Neural cell (in vitro differentiated cells): ENCODE data around the gene ASPSCR1. TPM values are rescaled to one million over a fixed set of nuclear protein-coding genes. Genes with fewer than 3 reads are reported as not detected.

Experiments used
- H2AFZ ChIP-seq: fragments of 200-600, 300-800 bp; sonication (generic), shearing (Covaris generic); 2 replicates; pipeline ENCODE4 v1.6.0; 2014; ENCODE audit warnings: low read depth, mild to moderate bottlenecking, antibody characterized with exemption, low read length, moderate library complexity
- H3F3A ChIP-seq: fragments of 200-600 bp; shearing (Covaris generic); 2 replicates; pipeline ENCODE4 v1.6.1; 2016; ENCODE audit warnings: mild to moderate bottlenecking, moderate library complexity, mixed read lengths, antibody characterized with exemption, low read length; ENCODE audit not compliant: insufficient read depth, poor library complexity, severe bottlenecking
- H3K27ac ChIP-seq: fragments of 200-600, 300-800 bp; sonication (generic), shearing (Covaris generic); 2 replicates; pipeline ENCODE4 v1.5.1; 2014; ENCODE audit warnings: mild to moderate bottlenecking, low read length, moderate library complexity
- H3K27me3 ChIP-seq: fragments of 300-800, 200-600 bp; sonication (generic), shearing (Covaris generic); 2 replicates; pipeline ENCODE4 v1.6.0; 2014; ENCODE audit warnings: mild to moderate bottlenecking, low read depth, low read length, moderate library complexity; ENCODE audit not compliant: insufficient read depth
- H3K36me3 ChIP-seq: fragments of 300-800, 200-600 bp; sonication (generic), shearing (Covaris generic); 2 replicates; pipeline ENCODE4 v1.5.1; 2014; ENCODE audit warnings: mild to moderate bottlenecking, antibody characterized with exemption, low read length, moderate library complexity; ENCODE audit not compliant: insufficient read depth
- H3K4me2 ChIP-seq: fragments of 300-800, 200-600 bp; sonication (generic), shearing (Covaris generic); 2 replicates; pipeline ENCODE4 v1.6.0; 2014; ENCODE audit warnings: mild to moderate bottlenecking, low read length
- H3K4me3 ChIP-seq: fragments of 300-800, 200-600 bp; sonication (generic), shearing (Covaris generic); 2 replicates; pipeline ENCODE4 v1.5.1; 2014; ENCODE audit warnings: mild to moderate bottlenecking, low read length, moderate library complexity
- H3K79me2 ChIP-seq: fragments of 200-600 bp; shearing (Covaris generic); replicated peaks from 2 replicates; pipeline ENCODE4 v1.6.0; 2014; ENCODE audit warnings: mild to moderate bottlenecking, low read length, moderate library complexity; ENCODE audit not compliant: insufficient read depth
- H3K9ac ChIP-seq: fragments of 300-800, 200-600 bp; sonication (generic), shearing (Covaris generic); 2 replicates; pipeline ENCODE4 v1.6.1; 2016; ENCODE audit warnings: mild to moderate bottlenecking, low read length, mixed read lengths
- H3K9me2 ChIP-seq: fragments of 200-600 bp; shearing (Covaris generic); 2 replicates; pipeline ENCODE4 v1.6.1; 2016; ENCODE audit warnings: mild to moderate bottlenecking, low read length, mixed read lengths; ENCODE audit not compliant: insufficient read depth
- H3K9me3 ChIP-seq: fragments of 200-600, 300-800 bp; sonication (generic), shearing (Covaris generic); 2 replicates; pipeline ENCODE4 v1.6.1; 2016; ENCODE audit warnings: mild to moderate bottlenecking, mixed run types, low read length, moderate library complexity, mixed read lengths
- H4K20me1 ChIP-seq: fragments of 200-600 bp; shearing (Covaris generic); 2 replicates; pipeline ENCODE4 v1.6.1; 2016; ENCODE audit warnings: mild to moderate bottlenecking, mixed run types; ENCODE audit not compliant: insufficient read depth
- EP300 ChIP-seq: fragments of 450-650 bp; conservative IDR thresholded peaks from 2 replicates; pipeline ENCODE4 v1.6.1; 2014; ENCODE audit warnings: antibody characterized with exemption, mild to moderate bottlenecking, moderate library complexity; ENCODE audit not compliant: poor library complexity, severe bottlenecking
- EZH2 ChIP-seq: fragments of 200-600, 300-800 bp; shearing (Covaris generic), sonication (generic); IDR thresholded peaks from 2 replicates; pipeline ENCODE4 v1.6.1; 2014; ENCODE audit warnings: antibody characterized with exemption, low read length, borderline replicate concordance, mild to moderate bottlenecking; ENCODE audit not compliant: insufficient read depth, poor library complexity, severe bottlenecking
- MXI1 ChIP-seq: fragments of 450-650 bp; conservative IDR thresholded peaks from 2 replicates; pipeline ENCODE4 v1.6.1; 2014; ENCODE audit warnings: antibody characterized with exemption, mild to moderate bottlenecking; ENCODE audit not compliant: poor library complexity, severe bottlenecking
- POLR2AphosphoS5 ChIP-seq: IDR thresholded peaks from 2 replicates; pipeline ENCODE4 v1.6.1; 2012
- RAD21 ChIP-seq: fragments of 450-650 bp; conservative IDR thresholded peaks from 2 replicates; pipeline ENCODE4 v1.6.1; 2014; ENCODE audit warnings: antibody characterized with exemption, mild to moderate bottlenecking, moderate library complexity
- SMC3 ChIP-seq: fragments of 450-650 bp; conservative IDR thresholded peaks from 2 replicates; pipeline ENCODE4 v1.6.1; 2014; ENCODE audit warnings: antibody characterized with exemption, mild to moderate bottlenecking, moderate library complexity; ENCODE audit not compliant: poor library complexity
- TAF1 ChIP-seq: IDR thresholded peaks from 2 replicates; pipeline ENCODE4 v1.6.1; 2012; ENCODE audit warnings: low read depth
- polyA plus RNA-seq: library from polyadenylated mRNA; depleted of rRNA; stranded (reverse); fragments of >200 nt; gene quantifications from 2 replicates; pipeline ENCODE4 v1.2.3, GENCODE V29; 2014
- TF ChIP-seq, protein P1 (sequence below): IDR thresholded peaks from 2 replicates; pipeline ENCODE4 v1.6.1; 2012; ENCODE audit warnings: borderline replicate concordance
- TF ChIP-seq, protein P2 (sequence below): fragments of 450-650 bp; IDR thresholded peaks from 2 replicates; pipeline ENCODE4 v1.5.1; 2014; ENCODE audit warnings: antibody characterized with exemption, mild to moderate bottlenecking, moderate library complexity; ENCODE audit not compliant: poor library complexity, severe bottlenecking

The ASPSCR1 gene
- polyA plus RNA-seq, 1 donor from 2014 or later = 28.0 TPM

DNA sequence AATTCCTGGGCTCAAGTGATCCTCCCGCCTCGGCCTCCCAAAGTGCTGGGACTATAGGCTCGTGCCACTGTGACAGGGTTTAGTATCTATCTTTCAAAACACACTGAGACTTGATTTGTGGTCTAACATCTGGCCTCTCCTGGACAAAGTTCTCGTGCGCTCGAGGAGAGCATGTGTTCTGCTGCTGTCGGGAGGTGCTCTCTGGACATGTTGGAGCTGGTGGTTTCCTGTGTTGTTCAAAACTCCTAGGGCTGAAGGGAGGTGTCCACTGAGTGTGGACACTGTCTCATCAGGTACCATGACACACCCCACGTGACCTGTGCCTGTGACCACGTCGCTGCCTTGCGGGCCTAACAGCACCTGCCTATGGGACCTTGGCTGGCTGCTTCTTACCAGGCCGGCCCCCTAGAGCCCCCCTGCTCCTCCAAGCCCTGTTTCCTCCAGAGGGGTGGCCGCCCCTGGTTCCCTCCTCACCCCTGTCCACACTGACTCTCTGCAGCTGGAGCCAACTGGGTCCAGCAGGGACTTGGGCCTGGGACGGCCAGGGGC is 68.6 kb downstream of the ASPSCR1 start:
- Histone ChIP-seq H3K27me3 (no peaks in the 10 kb centered on the region), H3K36me3 (no peaks in the 10 kb centered on the region), H3F3A (no peaks in the 10 kb centered on the region), H3K27ac (no peak overlapping the region), H3K9me3 (no peaks in the 10 kb centered on the region), H3K79me2 (no peaks in the 10 kb centered on the region), H3K4me3 (no peak overlapping the region), H3K4me2 (no peak overlapping the region), H3K9ac (no peak overlapping the region), H4K20me1 (no peaks in the 10 kb centered on the region), H3K9me2 (no peaks in the 10 kb centered on the region), H2AFZ (no peak overlapping the region)
- TF ChIP-seq SMC3 (no peak), EZH2 (no peak), RAD21 (no peak), MXI1 (no peak), TAF1 (no peak), EP300 (no peak), POLR2AphosphoS5 (no peak)
- TF ChIP-seq, protein P1, sequence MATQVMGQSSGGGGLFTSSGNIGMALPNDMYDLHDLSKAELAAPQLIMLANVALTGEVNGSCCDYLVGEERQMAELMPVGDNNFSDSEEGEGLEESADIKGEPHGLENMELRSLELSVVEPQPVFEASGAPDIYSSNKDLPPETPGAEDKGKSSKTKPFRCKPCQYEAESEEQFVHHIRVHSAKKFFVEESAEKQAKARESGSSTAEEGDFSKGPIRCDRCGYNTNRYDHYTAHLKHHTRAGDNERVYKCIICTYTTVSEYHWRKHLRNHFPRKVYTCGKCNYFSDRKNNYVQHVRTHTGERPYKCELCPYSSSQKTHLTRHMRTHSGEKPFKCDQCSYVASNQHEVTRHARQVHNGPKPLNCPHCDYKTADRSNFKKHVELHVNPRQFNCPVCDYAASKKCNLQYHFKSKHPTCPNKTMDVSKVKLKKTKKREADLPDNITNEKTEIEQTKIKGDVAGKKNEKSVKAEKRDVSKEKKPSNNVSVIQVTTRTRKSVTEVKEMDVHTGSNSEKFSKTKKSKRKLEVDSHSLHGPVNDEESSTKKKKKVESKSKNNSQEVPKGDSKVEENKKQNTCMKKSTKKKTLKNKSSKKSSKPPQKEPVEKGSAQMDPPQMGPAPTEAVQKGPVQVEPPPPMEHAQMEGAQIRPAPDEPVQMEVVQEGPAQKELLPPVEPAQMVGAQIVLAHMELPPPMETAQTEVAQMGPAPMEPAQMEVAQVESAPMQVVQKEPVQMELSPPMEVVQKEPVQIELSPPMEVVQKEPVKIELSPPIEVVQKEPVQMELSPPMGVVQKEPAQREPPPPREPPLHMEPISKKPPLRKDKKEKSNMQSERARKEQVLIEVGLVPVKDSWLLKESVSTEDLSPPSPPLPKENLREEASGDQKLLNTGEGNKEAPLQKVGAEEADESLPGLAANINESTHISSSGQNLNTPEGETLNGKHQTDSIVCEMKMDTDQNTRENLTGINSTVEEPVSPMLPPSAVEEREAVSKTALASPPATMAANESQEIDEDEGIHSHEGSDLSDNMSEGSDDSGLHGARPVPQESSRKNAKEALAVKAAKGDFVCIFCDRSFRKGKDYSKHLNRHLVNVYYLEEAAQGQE = no peak
- TF ChIP-seq, protein P2, sequence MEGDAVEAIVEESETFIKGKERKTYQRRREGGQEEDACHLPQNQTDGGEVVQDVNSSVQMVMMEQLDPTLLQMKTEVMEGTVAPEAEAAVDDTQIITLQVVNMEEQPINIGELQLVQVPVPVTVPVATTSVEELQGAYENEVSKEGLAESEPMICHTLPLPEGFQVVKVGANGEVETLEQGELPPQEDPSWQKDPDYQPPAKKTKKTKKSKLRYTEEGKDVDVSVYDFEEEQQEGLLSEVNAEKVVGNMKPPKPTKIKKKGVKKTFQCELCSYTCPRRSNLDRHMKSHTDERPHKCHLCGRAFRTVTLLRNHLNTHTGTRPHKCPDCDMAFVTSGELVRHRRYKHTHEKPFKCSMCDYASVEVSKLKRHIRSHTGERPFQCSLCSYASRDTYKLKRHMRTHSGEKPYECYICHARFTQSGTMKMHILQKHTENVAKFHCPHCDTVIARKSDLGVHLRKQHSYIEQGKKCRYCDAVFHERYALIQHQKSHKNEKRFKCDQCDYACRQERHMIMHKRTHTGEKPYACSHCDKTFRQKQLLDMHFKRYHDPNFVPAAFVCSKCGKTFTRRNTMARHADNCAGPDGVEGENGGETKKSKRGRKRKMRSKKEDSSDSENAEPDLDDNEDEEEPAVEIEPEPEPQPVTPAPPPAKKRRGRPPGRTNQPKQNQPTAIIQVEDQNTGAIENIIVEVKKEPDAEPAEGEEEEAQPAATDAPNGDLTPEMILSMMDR = no peak

DNA sequence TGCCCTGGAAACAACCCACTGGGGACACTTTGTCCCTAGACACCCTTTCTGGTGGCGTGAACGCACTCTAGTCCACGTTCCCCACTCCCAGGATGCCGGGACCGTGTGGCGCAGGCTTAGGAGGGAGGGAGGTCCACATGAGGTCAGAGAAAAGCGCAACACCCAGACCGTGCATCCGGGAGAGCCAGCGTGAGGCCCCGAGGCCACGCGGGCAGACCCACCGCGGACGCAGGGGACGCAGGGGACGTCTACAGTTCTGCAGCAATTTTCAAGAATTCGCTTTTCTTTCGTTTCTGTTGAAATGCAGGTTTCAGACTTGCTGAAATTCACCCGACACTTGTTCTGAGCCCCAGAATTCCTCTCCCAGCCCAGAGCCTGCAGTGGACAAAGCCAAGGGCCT is 69.5 kb downstream of the ASPSCR1 start:
- Histone ChIP-seq H3K79me2 (no peaks in the 10 kb centered on the region), H3K4me3 (no peak overlapping the region), H3F3A (no peaks in the 10 kb centered on the region), H3K9ac (no peak overlapping the region), H3K9me3 (no peaks in the 10 kb centered on the region), H3K27ac (no peak overlapping the region), H3K9me2 (no peaks in the 10 kb centered on the region), H3K27me3 (no peaks in the 10 kb centered on the region), H4K20me1 (no peaks in the 10 kb centered on the region), H3K36me3 (no peaks in the 10 kb centered on the region), H3K4me2 (no peak overlapping the region), H2AFZ (no peak overlapping the region)
- TF ChIP-seq MXI1 = no peak
- no peak for TF ChIP-seq TAF1
- TF ChIP-seq, protein P1 = no peak
- TF ChIP-seq EP300 = no peak
- no peak for TF ChIP-seq RAD21
- TF ChIP-seq SMC3 = no peak
- no peak for TF ChIP-seq POLR2AphosphoS5
- TF ChIP-seq, protein P2 = no peak
- no peak for TF ChIP-seq EZH2
